IMR-90 (cell line): ENCODE data around the gene NOTCH2. TPM values are rescaled to one million over a fixed set of nuclear protein-coding genes. Genes with fewer than 3 reads are reported as not detected.

ENCODE experiments used
- ATAC-seq: fragments of 200-7000 bp; cut with Tn5 transposase; 2 replicates; pipeline ENCODE4 v1.9.1; 2020; ENCODE audit warnings: low read depth, mild to moderate bottlenecking, moderate library complexity
- BruUV-seq: library from RNA; stranded (reverse); fragments of 400-500 nt; replicated peaks from 2 replicates; lab custom pipeline; 2021; lab: Mats Ljungman, UMichigan
- CTCF ChIA-PET: fragments of 300-600 bp; formaldehyde crosslinking; extraction: SDS; loops from one replicate; lab custom pipeline; 2021; ENCODE audit warnings: antibody characterized with exemption; lab: Yijun Ruan, JAX
- POLR2A ChIA-PET: fragments of 300-600 bp; sonication (Branson Sonifier 250); formaldehyde crosslinking; loops from one replicate; lab custom pipeline; 2022; ENCODE audit warnings: antibody characterized with exemption; ENCODE audit not compliant: unreplicated experiment; lab: Charles Lee
- DNase-seq: peaks from one replicate; pipeline ENCODE4 v3.0.0; 2013
- H2AFZ ChIP-seq: replicated peaks from 2 replicates; pipeline ENCODE3; 2013; ENCODE audit warnings: low read length, mild to moderate bottlenecking; ENCODE audit not compliant: poor library complexity
- H2AK5ac ChIP-seq: 2 replicates; pipeline ENCODE4 v1.6.1; 2013; ENCODE audit warnings: low read depth, low read length, inconsistent platforms
- H2AK9ac ChIP-seq: replicated peaks from 2 replicates; pipeline ENCODE3; 2013; ENCODE audit warnings: mild to moderate bottlenecking, low read depth, low read length, moderate library complexity; ENCODE audit not compliant: poor library complexity
- H2BK120ac ChIP-seq: 2 replicates; pipeline ENCODE4 v1.6.1; 2013; ENCODE audit warnings: low read depth, low read length, inconsistent platforms
- H2BK15ac ChIP-seq: 3 replicates; pipeline ENCODE4 v1.6.1; 2013; ENCODE audit warnings: low read depth, low read length, inconsistent platforms
- H2BK20ac ChIP-seq: 2 replicates; pipeline ENCODE4 v1.6.1; 2013; ENCODE audit warnings: low read depth, mild to moderate bottlenecking, inconsistent platforms, low read length, moderate library complexity
- H2BK5ac ChIP-seq: 2 replicates; pipeline ENCODE4 v1.6.1; 2013; ENCODE audit warnings: mild to moderate bottlenecking, low read depth, low read length, inconsistent platforms; ENCODE audit not compliant: poor library complexity, severe bottlenecking
- H3K14ac ChIP-seq: replicated peaks from 2 replicates; pipeline ENCODE4 v1.6.1; 2013; ENCODE audit warnings: low read depth, low read length, inconsistent platforms
- H3K18ac ChIP-seq: 2 replicates; pipeline ENCODE4 v1.6.1; 2013; ENCODE audit warnings: low read depth, low read length, control low read depth
- H3K23ac ChIP-seq: 2 replicates; pipeline ENCODE4 v1.6.1; 2013; ENCODE audit warnings: low read depth, low read length, inconsistent platforms
- H3K27ac ChIP-seq: 2 replicates; pipeline ENCODE4 v1.5.1; 2013; ENCODE audit warnings: mild to moderate bottlenecking, control low read depth, low read length; ENCODE audit not compliant: insufficient read depth
- H3K27me3 ChIP-seq: 2 replicates; pipeline ENCODE4 v1.6.1; 2013; ENCODE audit warnings: low read length; ENCODE audit not compliant: control insufficient read depth, insufficient read depth
- H3K36me3 ChIP-seq: 2 replicates; pipeline ENCODE4 v1.6.1; 2013; ENCODE audit warnings: low read length, mixed read lengths; ENCODE audit not compliant: control insufficient read depth, insufficient read depth
- H3K4ac ChIP-seq: 2 replicates; pipeline ENCODE4 v1.6.1; 2013; ENCODE audit warnings: low read depth, low read length, inconsistent platforms
- H3K4me1 ChIP-seq: 2 replicates; pipeline ENCODE4 v1.6.1; 2013; ENCODE audit warnings: low read length, mixed read lengths; ENCODE audit not compliant: control insufficient read depth, insufficient read depth
- H3K4me2 ChIP-seq: 2 replicates; pipeline ENCODE4 v1.6.1; 2013; ENCODE audit warnings: low read depth, mild to moderate bottlenecking, control low read depth, low read length, moderate library complexity
- H3K4me3 ChIP-seq: 2 replicates; pipeline ENCODE4 v1.5.1; 2013; ENCODE audit warnings: low read depth, mild to moderate bottlenecking, control low read depth, low read length, moderate library complexity; ENCODE audit not compliant: insufficient read depth
- H3K56ac ChIP-seq: 2 replicates; pipeline ENCODE4 v1.6.1; 2013; ENCODE audit warnings: low read length, inconsistent platforms; ENCODE audit not compliant: insufficient read depth; ENCODE audit errors: extremely low read depth
- H3K79me1 ChIP-seq, 2 experiments: 2 replicates each; pipeline ENCODE4 v1.6.1; 2013; ENCODE audit warnings: low read length in 2 of 2, inconsistent platforms in 1 of 2, low read depth in 1 of 2
- H3K9ac ChIP-seq: 2 replicates; pipeline ENCODE4 v1.6.1; 2013; ENCODE audit warnings: low read depth, low read length, control low read depth
- H3K9me1 ChIP-seq: 2 replicates; pipeline ENCODE4 v1.6.1; 2013; ENCODE audit warnings: low read length, inconsistent platforms; ENCODE audit not compliant: insufficient read depth
- H3K9me3 ChIP-seq: 2 replicates; pipeline ENCODE4 v1.6.1; 2013; ENCODE audit warnings: low read length; ENCODE audit not compliant: control insufficient read depth, insufficient read depth
- H4K20me1 ChIP-seq: 2 replicates; pipeline ENCODE4 v1.6.1; 2013; ENCODE audit warnings: low read length, inconsistent platforms; ENCODE audit not compliant: insufficient read depth
- H4K5ac ChIP-seq: 2 replicates; pipeline ENCODE4 v1.6.1; 2013; ENCODE audit warnings: mild to moderate bottlenecking, low read depth, low read length, control low read depth
- H4K8ac ChIP-seq, 2 experiments: 2 replicates each; pipeline ENCODE4 v1.6.1; 2013; ENCODE audit warnings: low read depth in 2 of 2, low read length in 2 of 2, control low read depth in 1 of 2, inconsistent platforms in 1 of 2
- H4K91ac ChIP-seq: 2 replicates; pipeline ENCODE4 v1.6.1; 2013; ENCODE audit warnings: low read depth, low read length, inconsistent platforms; ENCODE audit not compliant: insufficient read depth
- BHLHE40 ChIP-seq: fragments of 150-350 bp; IDR thresholded peaks from 2 replicates; pipeline ENCODE4 v1.6.1; 2016; ENCODE audit warnings: mild to moderate bottlenecking, low read depth, low read length
- CEBPB ChIP-seq: IDR thresholded peaks from 2 replicates; pipeline ENCODE4 v1.6.1; 2012; ENCODE audit warnings: low read depth, low read length, improper control_type of control experiment
- ELK1 ChIP-seq: fragments of 150-350 bp; IDR thresholded peaks from 2 replicates; pipeline ENCODE4 v1.6.1; 2016; ENCODE audit warnings: low read depth, mild to moderate bottlenecking, low read length, moderate library complexity, borderline replicate concordance
- FOS ChIP-seq: fragments of 150-350 bp; IDR thresholded peaks from 2 replicates; pipeline ENCODE4 v1.6.1; 2016; ENCODE audit warnings: low read depth, low read length
- MAFK ChIP-seq: IDR thresholded peaks from 2 replicates; pipeline ENCODE4 v1.6.1; 2012; ENCODE audit warnings: low read depth, low read length, improper control_type of control experiment
- MAZ ChIP-seq: IDR thresholded peaks from 2 replicates; pipeline ENCODE4 v1.6.1; 2012; ENCODE audit warnings: low read depth, mild to moderate bottlenecking, low read length, improper control_type of control experiment, moderate library complexity, borderline replicate concordance
- NFE2L2 ChIP-seq: fragments of 150-350 bp; IDR thresholded peaks from 2 replicates; pipeline ENCODE4 v1.6.1; 2016; ENCODE audit warnings: low read depth, mild to moderate bottlenecking, low read length
- RAD21 ChIP-seq: IDR thresholded peaks from 2 replicates; pipeline ENCODE4 v1.6.1; 2012; ENCODE audit warnings: low read length, improper control_type of control experiment
- USF2 ChIP-seq: fragments of 150-350 bp; IDR thresholded peaks from 2 replicates; pipeline ENCODE4 v1.6.1; 2017; ENCODE audit warnings: mild to moderate bottlenecking, antibody characterized with exemption, low read length, low read depth
- dilution Hi-C: fragments of 300-500 bp; cut with HindIII; formaldehyde crosslinking; loops from one replicate; pipeline ENCODE4 v1.14.3; 2018; ENCODE audit warnings: low sequenced_read_pairs; ENCODE audit not compliant: unreplicated experiment
- in situ Hi-C: fragments of 300-500 bp; cut with MboI; formaldehyde crosslinking; loops from 3 replicates; pipeline ENCODE4 v1.14.3; 2019; ENCODE audit warnings: low sequenced_read_pairs, inconsistent platforms, mixed read lengths
- intact Hi-C: fragments of 100-400 bp; cut with micrococcal nuclease; formaldehyde crosslinking; loops from 2 replicates; pipeline ENCODE4 v1.10.0; 2022
- polyA plus RNA-seq, 3 experiments: library from polyadenylated mRNA; depleted of rRNA; stranded (reverse); fragments of >200 nt; gene quantifications; 2 replicates each; pipeline ENCODE4 v1.2.3, GENCODE V29; 2012; ENCODE audit warnings: low replicate concordance in 1 of 3
- total RNA-seq: library from RNA; depleted of rRNA; stranded (reverse); fragments of >200 nt; gene quantifications from 2 replicates; pipeline ENCODE4 v1.2.3, GENCODE V29; 2012
- TF ChIP-seq, protein P1 (sequence below): conservative IDR thresholded peaks from 2 replicates; pipeline ENCODE4 v1.5.1; 2012; ENCODE audit warnings: mild to moderate bottlenecking, low read depth, low read length, improper control_type of control experiment

The NOTCH2 gene
- total and polyA plus RNA-seq, 2 of the 4 experiments (the other 2 are of a cell fraction), result 40.4 to 131 TPM

- TF ChIP-seq ELK1, result no peak
Observed at GRCh38 chr1:119879510-119880434, 189.7 kb downstream of the NOTCH2 start (continued).

- no peaks in the 10 kb centered on the region for H3K9me3 ChIP-seq
- no peaks in the 10 kb centered on the region for H3K27me3 ChIP-seq
- dilution Hi-C loops, result no loop called here
- no peak overlapping the region for H3K4me2 ChIP-seq
- no peak overlapping the region for H4K8ac ChIP-seq
- H4K20me1 ChIP-seq, result no peaks in the 10 kb centered on the region
- no peak overlapping the region for H4K5ac ChIP-seq
- H3K4ac ChIP-seq, result no peak overlapping the region
- in situ Hi-C loops, result no loop called here
- no peak overlapping the region for H4K91ac ChIP-seq
- no peak overlapping the region for H2AFZ ChIP-seq
- no peak overlapping the region for H2AK9ac ChIP-seq
- no peak overlapping the region for H3K4me3 ChIP-seq
- H2BK15ac ChIP-seq, result no peak overlapping the region
- no peak overlapping the region for H3K27ac ChIP-seq
- intact Hi-C loops, result loop anchor here (10.0 kb wide), 2 partner anchors 67 to 267 kb away; no protein-coding TSS in a partner anchor
- H3K9me1 ChIP-seq, result peaks cover 3% of the 10 kb centered on the region; the same call in 1 of the 2 replicates
- no peak overlapping the region for H3K9ac ChIP-seq
- H2BK20ac ChIP-seq, result no peak overlapping the region
- H3K14ac ChIP-seq, result no peak overlapping the region
- no peak for ATAC-seq
- peaks cover 6% of the 10 kb centered on the region for H3K4me1 ChIP-seq
- no peak overlapping the region for H3K23ac ChIP-seq
- no peaks in the 10 kb centered on the region for H3K79me1 ChIP-seq
- no peak for DNase-seq
- no peak overlapping the region for H2BK120ac ChIP-seq
- no peak overlapping the region for H3K56ac ChIP-seq
- CTCF ChIA-PET, result interaction anchor here (0.6 to 1.1 kb wide), 2 partner anchors 9 to 32 kb away, joined by 3 read pairs; no protein-coding TSS in a partner anchor
- no TSS peak for BruUV-seq
- no peak overlapping the region for H3K18ac ChIP-seq
- no peaks in the 10 kb centered on the region for H3K36me3 ChIP-seq
- POLR2A ChIA-PET, result no interaction called here
- H2AK5ac ChIP-seq, result no peak overlapping the region
- no peak overlapping the region for H2BK5ac ChIP-seq
- TF ChIP-seq MAFK (no peak), MAZ (no peak), USF2 (no peak), FOS (no peak), CEBPB (no peak), NFE2L2 (no peak), ELK1 (no peak), BHLHE40 (no peak), RAD21 (no peak)
- TF ChIP-seq, protein P1, sequence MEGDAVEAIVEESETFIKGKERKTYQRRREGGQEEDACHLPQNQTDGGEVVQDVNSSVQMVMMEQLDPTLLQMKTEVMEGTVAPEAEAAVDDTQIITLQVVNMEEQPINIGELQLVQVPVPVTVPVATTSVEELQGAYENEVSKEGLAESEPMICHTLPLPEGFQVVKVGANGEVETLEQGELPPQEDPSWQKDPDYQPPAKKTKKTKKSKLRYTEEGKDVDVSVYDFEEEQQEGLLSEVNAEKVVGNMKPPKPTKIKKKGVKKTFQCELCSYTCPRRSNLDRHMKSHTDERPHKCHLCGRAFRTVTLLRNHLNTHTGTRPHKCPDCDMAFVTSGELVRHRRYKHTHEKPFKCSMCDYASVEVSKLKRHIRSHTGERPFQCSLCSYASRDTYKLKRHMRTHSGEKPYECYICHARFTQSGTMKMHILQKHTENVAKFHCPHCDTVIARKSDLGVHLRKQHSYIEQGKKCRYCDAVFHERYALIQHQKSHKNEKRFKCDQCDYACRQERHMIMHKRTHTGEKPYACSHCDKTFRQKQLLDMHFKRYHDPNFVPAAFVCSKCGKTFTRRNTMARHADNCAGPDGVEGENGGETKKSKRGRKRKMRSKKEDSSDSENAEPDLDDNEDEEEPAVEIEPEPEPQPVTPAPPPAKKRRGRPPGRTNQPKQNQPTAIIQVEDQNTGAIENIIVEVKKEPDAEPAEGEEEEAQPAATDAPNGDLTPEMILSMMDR, result no peak
Observed at GRCh38 chr1:119878171-119878570, 191.3 kb downstream of the NOTCH2 start.
